NCI-H1436 treated with DMSO at 0.1 percent for 48 hours (cell line): ENCODE results near the gene CHRM2.

Source experiments
- DNase-seq: peaks from one replicate; lab custom pipeline; 2025; lab: John Stamatoyannopoulos, UW

CHRM2 gene

GRCh38 chr7:136894789-136895188 lies 26.3 kb downstream of the CHRM2 start:
- no peak for DNase-seq

GRCh38 chr7:136897676-136898075 lies 29.2 kb downstream of the CHRM2 start:
- DNase-seq: no peak

- no peak for DNase-seq
Observed at GRCh38 chr7:136900005-136900404, 31.6 kb downstream of the CHRM2 start.

GRCh38 chr7:136910771-136911170 lies 42.3 kb downstream of the CHRM2 start:
- DNase-seq: no peak

GRCh38 chr7:136911344-136911743 lies 42.9 kb downstream of the CHRM2 start:
- no peak for DNase-seq

- DNase-seq: no peak
Observed at GRCh38 chr7:136912339-136912738, 43.9 kb downstream of the CHRM2 start.

GRCh38 chr7:136914016-136914415 lies 45.6 kb downstream of the CHRM2 start:
- no peak for DNase-seq

GRCh38 chr7:136919820-136920219 lies 51.4 kb downstream of the CHRM2 start:
- DNase-seq: no peak

GRCh38 chr7:136923111-136923667 lies 54.7 kb downstream of the CHRM2 start:
- no peak for DNase-seq

- DNase-seq: no peak
Observed at GRCh38 chr7:136925044-136925443, 56.6 kb downstream of the CHRM2 start.

GRCh38 chr7:136925556-136925955 lies 57.1 kb downstream of the CHRM2 start:
- no peak for DNase-seq

- DNase-seq: no peak
Observed at GRCh38 chr7:136931169-136931867, 62.9 kb downstream of the CHRM2 start.

- DNase-seq: no peak
Observed at GRCh38 chr7:136937436-136937835, 69.0 kb downstream of the CHRM2 start.

GRCh38 chr7:136938476-136938875 lies 70.0 kb downstream of the CHRM2 start:
- DNase-seq: no peak

- DNase-seq: no peak
Observed at GRCh38 chr7:136940122-136940521, 71.7 kb downstream of the CHRM2 start.

GRCh38 chr7:136940917-136941316 lies 72.5 kb downstream of the CHRM2 start:
- DNase-seq: no peak

- DNase-seq: no peak
Observed at GRCh38 chr7:136941816-136942215, 73.4 kb downstream of the CHRM2 start.

- DNase-seq: no peak
Observed at GRCh38 chr7:136942401-136942800, 73.9 kb downstream of the CHRM2 start.

- no peak for DNase-seq
Observed at GRCh38 chr7:136942994-136943393, 74.5 kb downstream of the CHRM2 start.

- DNase-seq: no peak
Observed at GRCh38 chr7:136947347-136947746, 78.9 kb downstream of the CHRM2 start.

- no peak for DNase-seq
Observed at GRCh38 chr7:136950331-136950730, 81.9 kb downstream of the CHRM2 start.

GRCh38 chr7:136953386-136953785 lies 84.9 kb downstream of the CHRM2 start:
- DNase-seq: no peak

- DNase-seq: no peak
Observed at GRCh38 chr7:136956232-136956631, 87.8 kb downstream of the CHRM2 start.

- DNase-seq: no peak
Observed at GRCh38 chr7:136956671-136957070, 88.2 kb downstream of the CHRM2 start.
